H1 (cell line): Measurements from ENCODE around the gene PRELID2. TPM values are rescaled to one million over a fixed set of nuclear protein-coding genes. Genes with fewer than 3 reads are reported as not detected.

Experiments
- CTCF ChIA-PET: fragments of 300-600 bp; sonication (Branson Sonifier 250); formaldehyde crosslinking; loops from one replicate; lab custom pipeline; 2021; ENCODE audit not compliant: partially characterized antibody; lab: Charles Lee
- POLR2A ChIA-PET: fragments of 300-600 bp; sonication (Branson Sonifier 250); formaldehyde crosslinking; loops from one replicate; lab custom pipeline; 2021; ENCODE audit warnings: inconsistent platforms; ENCODE audit not compliant: partially characterized antibody; lab: Charles Lee
- DNase-seq, 2 experiments: peaks; one replicate each; pipeline versions ENCODE4 v3.0.0 to v3.0.0-alpha.2; 2010 to 2022; ENCODE audit warnings: low spot score in 2 of 2, low read depth in 1 of 2, mixed read lengths in 1 of 2
- FAIRE-seq: peaks from 2 replicates; lab custom pipeline; 2011; peaks lifted over from hg19 to GRCh38; lab: Jason Lieb, UNC
- H2AFZ ChIP-seq: 2 replicates; pipeline ENCODE4 v1.8.1; 2012; ENCODE audit warnings: low read length, inconsistent platforms
- H2AK5ac ChIP-seq: 2 replicates; pipeline ENCODE4 v1.6.1; 2013; ENCODE audit warnings: low read depth, low read length
- H2BK120ac ChIP-seq: replicated peaks from 2 replicates; pipeline ENCODE3; 2013; ENCODE audit warnings: low read depth, low read length, inconsistent platforms
- H2BK12ac ChIP-seq: 2 replicates; pipeline ENCODE4 v1.6.1; 2013; ENCODE audit warnings: low read depth, low read length
- H2BK15ac ChIP-seq: 2 replicates; pipeline ENCODE4 v1.6.1; 2013; ENCODE audit warnings: low read length
- H2BK20ac ChIP-seq: 2 replicates; pipeline ENCODE4 v1.6.1; 2013; ENCODE audit warnings: low read length
- H2BK5ac ChIP-seq: 2 replicates; pipeline ENCODE4 v1.6.1; 2013; ENCODE audit warnings: low read depth, low read length
- H3K14ac ChIP-seq: 2 replicates; pipeline ENCODE4 v1.6.1; 2013; ENCODE audit warnings: inconsistent platforms; ENCODE audit not compliant: insufficient read length
- H3K18ac ChIP-seq: 2 replicates; pipeline ENCODE4 v1.6.1; 2013; ENCODE audit warnings: low read length; ENCODE audit errors: extremely low read depth
- H3K23ac ChIP-seq: 2 replicates; pipeline ENCODE4 v1.6.1; 2013; ENCODE audit warnings: inconsistent platforms; ENCODE audit not compliant: insufficient read length
- H3K23me2 ChIP-seq: 2 replicates; pipeline ENCODE4 v1.6.1; 2013; ENCODE audit warnings: low read depth, low read length
- H3K27ac ChIP-seq: 2 replicates; pipeline ENCODE4 v1.6.1; 2011; ENCODE audit warnings: low read depth, low read length, inconsistent platforms
- H3K27me3 ChIP-seq, 4 experiments: replicated peaks in 1 of 4; 1 replicate in 1 of 4; 2 replicates in 3 of 4; pipeline versions ENCODE4 v1.6.1 to v1.8.1; 2011 to 2013; ENCODE audit warnings: low read length in 3 of 4, mild to moderate bottlenecking in 3 of 4, inconsistent platforms in 2 of 4, mixed read lengths in 2 of 4, moderate library complexity in 1 of 4; ENCODE audit not compliant: control insufficient read depth in 3 of 4, insufficient read depth in 3 of 4; ENCODE audit errors: extremely low read depth in 1 of 4
- H3K36me3 ChIP-seq, 4 experiments: 2 replicates each; pipeline versions ENCODE4 v1.6.1 to v1.8.1; 2011 to 2013; ENCODE audit warnings: mild to moderate bottlenecking in 4 of 4, low read length in 3 of 4, moderate library complexity in 2 of 4, control low read depth in 1 of 4, inconsistent platforms in 1 of 4; ENCODE audit not compliant: insufficient read depth in 4 of 4, control insufficient read depth in 2 of 4
- H3K4ac ChIP-seq: replicated peaks from 2 replicates; pipeline ENCODE3; 2013; ENCODE audit warnings: low read length, low read depth, mixed read lengths, inconsistent platforms; ENCODE audit not compliant: insufficient read length
- H3K4me1 ChIP-seq, 4 experiments: replicated peaks in 1 of 4; 1 replicate in 1 of 4; 2 replicates in 3 of 4; pipeline versions ENCODE4 v1.6.1 to v1.8.1; 2011 to 2013; ENCODE audit warnings: low read length in 3 of 4, inconsistent platforms in 2 of 4, mixed read lengths in 1 of 4; ENCODE audit not compliant: insufficient read depth in 4 of 4, control insufficient read depth in 3 of 4
- H3K4me2 ChIP-seq, 2 experiments: 2 replicates each; pipeline versions ENCODE4 v1.6.1 to v1.8.1; 2011 to 2013; ENCODE audit warnings: low read depth in 2 of 2, low read length in 2 of 2, control low read depth in 1 of 2, inconsistent platforms in 1 of 2, mild to moderate bottlenecking in 1 of 2; ENCODE audit not compliant: insufficient read depth in 1 of 2
- H3K4me3 ChIP-seq, 4 experiments: fragments of 200-600, 300-600 bp in 1 of 4; sonication (generic), shearing (Covaris generic), sonication (Bioruptor Twin) in 1 of 4; 2 replicates each; pipeline versions ENCODE4 v1.5.1 to v1.8.1; 2011 to 2016; ENCODE audit warnings: low read length in 4 of 4, low read depth in 3 of 4, control low read depth in 2 of 4, inconsistent platforms in 2 of 4, mild to moderate bottlenecking in 2 of 4, mixed read lengths in 1 of 4, moderate library complexity in 1 of 4; ENCODE audit not compliant: insufficient read depth in 2 of 4; ENCODE audit errors: extremely low read depth in 1 of 4
- H3K56ac ChIP-seq: replicated peaks from 2 replicates; pipeline ENCODE3; 2013; ENCODE audit warnings: low read depth, mild to moderate bottlenecking, mixed read lengths, low read length, inconsistent platforms; ENCODE audit not compliant: insufficient read length
- H3K79me1 ChIP-seq: 2 replicates; pipeline ENCODE4 v1.6.1; 2013; ENCODE audit warnings: low read depth, low read length, control low read depth
- H3K79me2 ChIP-seq, 2 experiments: 2 replicates each; pipeline versions ENCODE4 v1.6.1 to v1.8.1; 2012 to 2013; ENCODE audit warnings: low read length in 2 of 2, mild to moderate bottlenecking in 2 of 2, inconsistent platforms in 1 of 2; ENCODE audit not compliant: insufficient read depth in 2 of 2, control insufficient read depth in 1 of 2
- H3K9ac ChIP-seq, 4 experiments: replicated peaks in 1 of 4; 1 replicate in 1 of 4; 2 replicates in 3 of 4; pipeline versions ENCODE4 v1.6.1 to v1.8.1; 2011 to 2013; ENCODE audit warnings: low read depth in 3 of 4, low read length in 3 of 4, control low read depth in 2 of 4, mild to moderate bottlenecking in 2 of 4, moderate library complexity in 2 of 4, inconsistent platforms in 1 of 4; ENCODE audit errors: extremely low read depth in 1 of 4
- H3K9me3 ChIP-seq, 2 experiments: 2 replicates each; pipeline versions ENCODE4 v1.6.1 to v1.8.1; 2012 to 2013; ENCODE audit warnings: mild to moderate bottlenecking in 2 of 2, moderate library complexity in 2 of 2, control low read depth in 1 of 2, inconsistent platforms in 1 of 2, low read depth in 1 of 2, low read length in 1 of 2, mixed read lengths in 1 of 2; ENCODE audit not compliant: insufficient read depth in 2 of 2
- H4K20me1 ChIP-seq, 2 experiments: replicated peaks in 1 of 2; 2 replicates each; pipeline versions ENCODE3 to v1.8.1; 2011 to 2013; ENCODE audit warnings: inconsistent platforms in 2 of 2, low read length in 2 of 2, mild to moderate bottlenecking in 1 of 2; ENCODE audit not compliant: insufficient read depth in 2 of 2, control insufficient read depth in 1 of 2
- H4K5ac ChIP-seq: 2 replicates; pipeline ENCODE4 v1.6.1; 2013; ENCODE audit warnings: low read length, low read depth, mixed read lengths, inconsistent platforms; ENCODE audit not compliant: insufficient read length
- H4K8ac ChIP-seq: 2 replicates; pipeline ENCODE4 v1.8.0; 2013; ENCODE audit warnings: mild to moderate bottlenecking, moderate library complexity, low read length, inconsistent platforms; ENCODE audit not compliant: insufficient read depth; ENCODE audit errors: extremely low read depth
- H4K91ac ChIP-seq: replicated peaks from 2 replicates; pipeline ENCODE3; 2013; ENCODE audit warnings: low read length, mixed read lengths, inconsistent platforms; ENCODE audit not compliant: insufficient read length
- BCL11A ChIP-seq, 2 experiments: IDR thresholded peaks; one replicate each; pipeline ENCODE4 v1.6.1; 2011; ENCODE audit warnings: low read depth in 2 of 2, low read length in 2 of 2, mild to moderate bottlenecking in 2 of 2
- CHD2 ChIP-seq: IDR thresholded peaks from 2 replicates; pipeline ENCODE4 v1.6.1; 2012; ENCODE audit warnings: low read length, improper control_type of control experiment
- E2F6 ChIP-seq: IDR thresholded peaks from 2 replicates; pipeline ENCODE4 v1.6.1; 2012; ENCODE audit warnings: inconsistent platforms
- JUN ChIP-seq: IDR thresholded peaks from 2 replicates; pipeline ENCODE4 v1.6.1; 2011; ENCODE audit warnings: low read depth, mild to moderate bottlenecking, improper control_type of control experiment, low read length
- WGBS, 2 experiments: shearing (Covaris generic) in 1 of 2; methylation state at CpG; one replicate each; pipeline versions ENCODE4 v1.1.6 to v1.1.7; 2013 to 2015; ENCODE audit warnings: low lambda C conversion rate in 2 of 2, mixed read lengths in 2 of 2, inconsistent platforms in 1 of 2, low coverage in 1 of 2, missing lambda C conversion rate in 1 of 2; ENCODE audit not compliant: insufficient replicate concordance in 2 of 2, insufficient coverage in 1 of 2, insufficient read length in 1 of 2; ENCODE audit errors: extremely low coverage in 1 of 2, missing lambda C conversion rate in 1 of 2; 5-methylcytosine and 5-hydroxymethylcytosine counted together
- polyA plus RNA-seq, 7 experiments: library from polyadenylated mRNA; depleted of rRNA in 3 of 7; stranded (reverse) in 5 of 7; unstranded in 2 of 7; fragments of >200 nt in 5 of 7; fragments of 200-250 nt in 2 of 7; gene quantifications; 1 replicate in 5 of 7; 2 replicates in 1 of 7; 4 replicates in 1 of 7; pipeline versions ENCODE4 v1.2.1 to v1.2.3, GENCODE V29; 2011 to 2013; ENCODE audit warnings: missing spikeins in 2 of 7, mixed read lengths in 2 of 7
- total RNA-seq: library from RNA; stranded (reverse); fragmentation: NEBNext Ultra II Directional; extraction: Animal tissue kit (Norgen Biotek cat#: 25700); gene quantifications from 2 replicates; pipeline ENCODE4 v1.2.1, GENCODE V29; 2021

Gene PRELID2
- total and polyA plus RNA-seq, 2 of the 8 experiments (the other 6 are each of a cell fraction or from before 2014, with no cell fraction given), result 2.2 to 7.8 TPM

GRCh38 chr5:145840458-145841132, 5.5 kb upstream of the PRELID2 start:
- Histone ChIP-seq H3K4me1 (peaks cover 1 to 5% (median 3%) of the 10 kb centered on the region in 4 experiments; a peak in 4 of 7 replicates), H3K4me3 (no peak overlapping the region), H3K18ac (no peak overlapping the region), H3K79me2 (no peaks in the 10 kb centered on the region), H2AK5ac (no peak overlapping the region), H4K20me1 (no peaks in the 10 kb centered on the region), H2BK5ac (no peak overlapping the region), H3K36me3 (no peaks in the 10 kb centered on the region), H3K79me1 (no peaks in the 10 kb centered on the region), H2BK120ac (no peak overlapping the region), H3K14ac (no peak overlapping the region), H3K4ac (no peak overlapping the region), H3K27me3 (peaks cover 0 to 7% (median 6%) of the 10 kb centered on the region in 4 experiments; a peak in 4 of 7 replicates), H4K8ac (no peak overlapping the region), H3K9ac (no peak overlapping the region), H4K5ac (no peak overlapping the region), H3K56ac (no peak overlapping the region), H2BK20ac (no peak overlapping the region), H2AFZ (no peak overlapping the region), H3K23me2 (peaks cover 3% of the 10 kb centered on the region; the same call in 1 of the 2 replicates), H2BK15ac (no peak overlapping the region), H2BK12ac (no peak overlapping the region), H4K91ac (no peak overlapping the region), H3K4me2 (no peak overlapping the region), H3K9me3 (no peaks in the 10 kb centered on the region), H3K23ac (no peak overlapping the region), H3K27ac (no peak overlapping the region)
- WGBS, 2 experiments, result 87% methylated on average over 3 of the region's 3 CpGs; no CpG with 5 or more reads in 1 of the 2 experiments
- FAIRE-seq (no peak), DNase-seq (no peak)
- ChIA-PET CTCF (interaction anchor here (0.6 to 2.8 kb wide), 4 partner anchors 12 to 112 kb away, joined by 3 to 14 read pairs (median 3); no protein-coding TSS in a partner anchor), POLR2A (no interaction called here)
- TF ChIP-seq E2F6, result no peak
- TF ChIP-seq BCL11A (IDR thresholded peaks at IDR 0.05; ENCODE audit: low read depth in 2 of 2, low read length in 2 of 2), result no peak
- TF ChIP-seq JUN, result no peak
- no peak for TF ChIP-seq CHD2
